ENCODE measurements around the gene PCSK4. TPM values are rescaled to one million over a fixed set of nuclear protein-coding genes. Genes with fewer than 3 reads are reported as not detected.
A peak's percentile ranks its signal among the peaks of the same experiment; 100 is the strongest.

PCSK4 gene
- total RNA-seq, 1 experiment from 2014 or later: 11.1 TPM

DNA sequence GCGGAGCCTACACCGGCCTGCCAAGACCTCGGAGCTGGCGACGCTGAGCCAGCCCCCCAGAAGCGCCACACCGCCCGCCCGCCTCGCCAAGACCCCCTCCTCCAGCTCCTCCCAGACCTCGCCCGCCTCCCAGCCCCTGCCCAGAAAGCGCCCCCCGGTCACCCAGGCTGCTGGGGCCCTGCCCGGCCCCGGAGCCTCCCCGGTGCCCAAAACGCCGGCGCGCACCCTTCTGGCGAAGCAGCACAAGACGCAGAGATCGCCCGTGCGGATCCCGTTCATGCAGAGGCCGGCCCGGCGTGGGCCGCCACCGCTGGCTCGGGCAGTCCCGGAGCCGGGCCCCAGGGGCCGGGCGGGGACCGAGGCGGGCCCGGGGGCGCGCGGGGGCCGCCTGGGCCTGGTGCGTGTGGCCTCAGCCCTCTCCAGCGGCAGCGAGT is 21.3 kb downstream of the PCSK4 start:
- no peak overlapping the region for H2AFZ ChIP-seq (ENCODE audit: low read depth, low read length, poor library complexity, severe bottlenecking)
- peak overlapping the region; percentile 48 to 66 for H3K4me3 ChIP-seq (replicated peaks in 1 of 2; ENCODE audit: low read depth in 1 of 2, low read length in 2 of 2)

More for the DNA sequence above, 21.3 kb downstream of the PCSK4 start:
- H3K36me3 ChIP-seq (ENCODE audit: control insufficient read depth in 1 of 2, insufficient read depth in 2 of 2, low read length in 2 of 2): no peaks in the 10 kb centered on the region; a peak in 1 of 4 replicates
- BruUV-seq (replicated peaks): no TSS peak
- intact Hi-C loops (cut with micrococcal nuclease): no loop called here
- ChIA-PET RAD21 (ENCODE audit: low non-redundant PET in 1 of 2, low total read pairs in 2 of 2, uncharacterized antibody in 2 of 2, unreplicated experiment in 2 of 2) (interaction anchor here in 1 of 2 experiments (0.6 kb wide), 1 partner anchor 113 kb away, joined by 3 read pairs; no protein-coding TSS in a partner anchor), CTCF (no interaction called here), POLR2A (no interaction called here)
- peaks cover 11% of the 10 kb centered on the region; the same call in 1 of the 2 replicates for H3K79me2 ChIP-seq (ENCODE audit: insufficient read depth, low read length)
- H4K20me1 ChIP-seq (ENCODE audit: insufficient read depth): no peaks in the 10 kb centered on the region
- peak overlapping the region; percentile 96 for H3K4me2 ChIP-seq (ENCODE audit: low read length)
- no peaks in the 10 kb centered on the region for H3K9me3 ChIP-seq (ENCODE audit: control insufficient read depth in 1 of 2, insufficient read depth in 1 of 2, low read depth in 1 of 2, low read length in 2 of 2)
- H3K9me2 ChIP-seq (ENCODE audit: insufficient read depth): no peaks in the 10 kb centered on the region
- TF ChIP-seq SP1 (IDR thresholded peaks at IDR 0.05; ENCODE audit: low read depth) (no peak), ZNF274 (IDR thresholded peaks at IDR 0.05; ENCODE audit: low read depth, low read length) (no peak), EGR1 (IDR thresholded peaks at IDR 0.05; ENCODE audit: low read depth) (no peak), CEBPB (IDR thresholded peaks at IDR 0.05; ENCODE audit: low read depth) (no peak), ZFX (IDR thresholded peaks at IDR 0.05) (peak; percentile 88; the same call in 1 of the 2 replicates), TCF7L2 (IDR thresholded peaks at IDR 0.05; ENCODE audit: borderline replicate concordance, extremely low read depth, insufficient read depth, insufficient read length) (no peak), POLR2AphosphoS5 (IDR thresholded peaks at IDR 0.05; ENCODE audit: low read depth, low read length) (no peak), SRF (IDR thresholded peaks at IDR 0.05; ENCODE audit: low read depth) (no peak)
- TF ChIP-seq, protein P1, sequence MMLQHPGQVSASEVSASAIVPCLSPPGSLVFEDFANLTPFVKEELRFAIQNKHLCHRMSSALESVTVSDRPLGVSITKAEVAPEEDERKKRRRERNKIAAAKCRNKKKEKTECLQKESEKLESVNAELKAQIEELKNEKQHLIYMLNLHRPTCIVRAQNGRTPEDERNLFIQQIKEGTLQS (IDR thresholded peaks at IDR 0.05): no peak
- TF ChIP-seq, protein P2, sequence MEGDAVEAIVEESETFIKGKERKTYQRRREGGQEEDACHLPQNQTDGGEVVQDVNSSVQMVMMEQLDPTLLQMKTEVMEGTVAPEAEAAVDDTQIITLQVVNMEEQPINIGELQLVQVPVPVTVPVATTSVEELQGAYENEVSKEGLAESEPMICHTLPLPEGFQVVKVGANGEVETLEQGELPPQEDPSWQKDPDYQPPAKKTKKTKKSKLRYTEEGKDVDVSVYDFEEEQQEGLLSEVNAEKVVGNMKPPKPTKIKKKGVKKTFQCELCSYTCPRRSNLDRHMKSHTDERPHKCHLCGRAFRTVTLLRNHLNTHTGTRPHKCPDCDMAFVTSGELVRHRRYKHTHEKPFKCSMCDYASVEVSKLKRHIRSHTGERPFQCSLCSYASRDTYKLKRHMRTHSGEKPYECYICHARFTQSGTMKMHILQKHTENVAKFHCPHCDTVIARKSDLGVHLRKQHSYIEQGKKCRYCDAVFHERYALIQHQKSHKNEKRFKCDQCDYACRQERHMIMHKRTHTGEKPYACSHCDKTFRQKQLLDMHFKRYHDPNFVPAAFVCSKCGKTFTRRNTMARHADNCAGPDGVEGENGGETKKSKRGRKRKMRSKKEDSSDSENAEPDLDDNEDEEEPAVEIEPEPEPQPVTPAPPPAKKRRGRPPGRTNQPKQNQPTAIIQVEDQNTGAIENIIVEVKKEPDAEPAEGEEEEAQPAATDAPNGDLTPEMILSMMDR (IDR thresholded peaks at IDR 0.05 in 2 of 3, conservative IDR thresholded peaks at IDR 0.05 in 1 of 3; ENCODE audit: borderline replicate concordance in 1 of 3, insufficient read depth in 1 of 3, low read depth in 2 of 3, low read length in 2 of 3): 0 out of 6 replicates have a peak, but pooled peaks of 1 of the 3 experiments have one; percentile 18
- TF ChIP-seq, protein P3, sequence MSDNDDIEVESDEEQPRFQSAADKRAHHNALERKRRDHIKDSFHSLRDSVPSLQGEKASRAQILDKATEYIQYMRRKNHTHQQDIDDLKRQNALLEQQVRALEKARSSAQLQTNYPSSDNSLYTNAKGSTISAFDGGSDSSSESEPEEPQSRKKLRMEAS (IDR thresholded peaks at IDR 0.05): peak; percentile 6; the same call in 1 of the 2 replicates
- no peak for DNase-seq (ENCODE audit: low read depth, low spot score)
- ATAC-seq: peak; percentile 33
- H3K27ac ChIP-seq (ENCODE audit: low read depth, low read length): peak overlapping the region; percentile 91
- H3K4me1 ChIP-seq (ENCODE audit: control insufficient read depth in 1 of 2, insufficient read depth in 2 of 2, low read length in 2 of 2): peaks cover 19 to 39% of the 10 kb centered on the region in 2 experiments
- H3K27me3 ChIP-seq (ENCODE audit: insufficient read depth, low read length): no peaks in the 10 kb centered on the region
- H3K9ac ChIP-seq (ENCODE audit: low read length): peak overlapping the region; percentile 69
